H1 (cell line): Measurements from ENCODE around the gene LRBA. TPM values are rescaled to one million over a fixed set of nuclear protein-coding genes. Genes with fewer than 3 reads are reported as not detected.

Experiments
- EP300 ChIP-seq, 2 experiments: IDR thresholded peaks; 1 replicate in 1 of 2; 2 replicates in 1 of 2; pipeline ENCODE4 v1.6.1; 2011 to 2012; ENCODE audit warnings: low read depth in 2 of 2, low read length in 2 of 2, mild to moderate bottlenecking in 2 of 2, borderline replicate concordance in 1 of 2, inconsistent platforms in 1 of 2, moderate library complexity in 1 of 2
- polyA plus RNA-seq, 7 experiments: library from polyadenylated mRNA; depleted of rRNA in 3 of 7; stranded (reverse) in 5 of 7; unstranded in 2 of 7; fragments of >200 nt in 5 of 7; fragments of 200-250 nt in 2 of 7; gene quantifications; 1 replicate in 5 of 7; 2 replicates in 1 of 7; 4 replicates in 1 of 7; pipeline versions ENCODE4 v1.2.1 to v1.2.3, GENCODE V29; 2011 to 2013; ENCODE audit warnings: missing spikeins in 2 of 7, mixed read lengths in 2 of 7
- total RNA-seq: library from RNA; stranded (reverse); fragmentation: NEBNext Ultra II Directional; extraction: Animal tissue kit (Norgen Biotek cat#: 25700); gene quantifications from 2 replicates; pipeline ENCODE4 v1.2.1, GENCODE V29; 2021

LRBA gene
- total and polyA plus RNA-seq, 2 of the 8 experiments (the other 6 are each of a cell fraction or from before 2014, with no cell fraction given) = 54.6 to 83.2 TPM

- no peak for TF ChIP-seq EP300 (IDR thresholded peaks at IDR 0.05; ENCODE audit: borderline replicate concordance in 1 of 2, low read depth in 2 of 2, low read length in 2 of 2)
- TF ChIP-seq, all 59 proteins: peak for 0
Observed at GRCh38 chr4:150419939-150420338, 595.1 kb downstream of the LRBA start (continued).
